Stimulated activated CD4-positive, alpha-beta T cell treated with anti-CD3 and anti-CD28 coated beads, Interleukin-12 subunit alpha, Interleukin-12 subunit beta, amount 100 ng/mL, for 24 hours (primary cell): ENCODE data around the gene MUC20.

ENCODE experiments used
- DNase-seq, 2 experiments: peaks; one replicate each; pipeline ENCODE4 v3.0.0-alpha.2; 2020; ENCODE audit warnings: low read depth in 2 of 2

The MUC20 gene

GRCh38 chr3:195755791-195756676 is 35.3 kb downstream of the MUC20 start:
- DNase-seq, result peak in 1 of 2 experiments; percentile 22

- DNase-seq, result no peak
These were observed 36.6 kb downstream of the MUC20 start for GRCh38 chr3:195757438-195757770.

DNA sequence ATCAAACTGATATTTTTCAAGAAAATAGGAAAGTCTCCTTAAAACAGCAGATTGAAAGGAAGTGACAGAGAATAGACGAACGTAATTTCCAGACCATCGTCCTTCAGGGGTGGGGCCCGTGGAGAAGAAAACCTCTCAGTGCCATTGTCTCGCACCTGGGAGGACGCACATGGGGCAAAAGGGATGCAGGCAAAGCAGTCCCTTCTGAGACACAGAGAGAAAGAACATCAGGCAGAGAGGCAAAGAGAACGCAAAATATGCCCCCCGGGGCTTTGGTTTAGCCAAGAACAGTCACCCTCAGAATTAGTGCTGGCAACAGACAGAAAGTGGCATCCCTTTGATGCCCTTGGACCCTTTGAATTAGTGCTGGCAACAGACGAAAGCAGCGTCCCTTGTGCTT is 37.0 kb downstream of the MUC20 start:
- DNase-seq, result no peak

GRCh38 chr3:195758721-195759353 is 38.1 kb downstream of the MUC20 start:
- no peak for DNase-seq

GRCh38 chr3:195760345-195761122 is 39.8 kb downstream of the MUC20 start:
- no peak for DNase-seq

DNA sequence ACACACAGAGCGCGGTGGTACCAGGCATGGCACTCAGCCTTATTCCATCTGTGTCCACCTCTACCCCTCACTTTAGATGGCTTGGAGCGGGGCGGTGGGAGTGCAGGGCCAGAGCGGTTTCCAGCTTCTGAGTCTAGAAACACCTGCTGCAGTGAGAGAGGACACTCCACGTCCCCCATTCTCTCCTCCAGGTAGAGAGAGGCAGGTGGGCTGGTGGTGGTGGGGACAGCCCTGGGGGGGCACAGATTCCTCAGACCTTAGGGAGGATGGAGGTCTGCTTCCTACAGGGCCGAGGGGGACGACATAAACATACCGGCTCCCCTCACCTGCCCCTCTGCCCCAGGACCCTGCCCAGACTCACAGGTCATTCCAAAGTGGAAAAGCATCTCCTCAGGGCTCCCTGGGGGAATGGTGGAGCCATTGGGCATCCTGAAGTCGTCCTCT is 40.4 kb downstream of the MUC20 start:
- no peak for DNase-seq

- DNase-seq, result no peak
These were observed 40.9 kb downstream of the MUC20 start for GRCh38 chr3:195761567-195762248.

DNA sequence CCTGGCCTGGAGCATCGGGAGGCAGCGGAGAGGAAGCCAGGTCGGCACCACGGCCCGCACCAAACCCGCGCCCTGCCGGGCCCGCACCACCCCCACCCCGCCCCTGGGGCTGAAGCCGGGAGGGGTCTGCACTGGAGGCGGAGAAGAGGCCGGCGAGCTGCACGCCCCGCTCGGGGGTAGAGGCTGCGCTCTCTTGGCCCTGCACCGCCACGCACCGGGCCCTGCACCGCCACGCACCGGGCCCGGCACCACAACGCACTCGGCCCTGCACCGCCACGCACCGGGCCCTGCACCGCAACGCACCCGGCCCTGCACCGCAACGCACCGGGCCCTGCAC is 41.4 kb downstream of the MUC20 start:
- DNase-seq, result no peak

DNA sequence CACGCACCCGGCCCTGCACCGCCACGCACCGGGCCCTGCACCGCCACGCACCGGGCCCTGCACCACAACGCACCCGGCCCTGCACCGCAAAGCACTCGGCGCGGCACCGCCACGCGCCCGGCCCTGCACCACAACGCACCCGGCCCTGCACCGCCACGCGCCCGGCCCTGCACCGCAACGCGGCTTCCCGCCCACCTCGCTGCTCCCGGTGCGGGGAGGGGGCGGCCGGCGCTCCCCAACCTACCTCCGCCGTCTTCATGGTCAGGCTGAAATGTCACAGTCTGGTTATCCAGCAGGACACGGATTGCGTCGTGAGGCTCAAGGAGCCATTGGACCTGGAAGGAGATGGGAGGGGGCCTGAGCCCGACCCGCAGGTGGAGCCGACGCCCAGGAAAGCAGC is 41.8 kb downstream of the MUC20 start:
- DNase-seq, result no peak

GRCh38 chr3:195763076-195763830 is 42.5 kb downstream of the MUC20 start:
- no peak for DNase-seq

DNA sequence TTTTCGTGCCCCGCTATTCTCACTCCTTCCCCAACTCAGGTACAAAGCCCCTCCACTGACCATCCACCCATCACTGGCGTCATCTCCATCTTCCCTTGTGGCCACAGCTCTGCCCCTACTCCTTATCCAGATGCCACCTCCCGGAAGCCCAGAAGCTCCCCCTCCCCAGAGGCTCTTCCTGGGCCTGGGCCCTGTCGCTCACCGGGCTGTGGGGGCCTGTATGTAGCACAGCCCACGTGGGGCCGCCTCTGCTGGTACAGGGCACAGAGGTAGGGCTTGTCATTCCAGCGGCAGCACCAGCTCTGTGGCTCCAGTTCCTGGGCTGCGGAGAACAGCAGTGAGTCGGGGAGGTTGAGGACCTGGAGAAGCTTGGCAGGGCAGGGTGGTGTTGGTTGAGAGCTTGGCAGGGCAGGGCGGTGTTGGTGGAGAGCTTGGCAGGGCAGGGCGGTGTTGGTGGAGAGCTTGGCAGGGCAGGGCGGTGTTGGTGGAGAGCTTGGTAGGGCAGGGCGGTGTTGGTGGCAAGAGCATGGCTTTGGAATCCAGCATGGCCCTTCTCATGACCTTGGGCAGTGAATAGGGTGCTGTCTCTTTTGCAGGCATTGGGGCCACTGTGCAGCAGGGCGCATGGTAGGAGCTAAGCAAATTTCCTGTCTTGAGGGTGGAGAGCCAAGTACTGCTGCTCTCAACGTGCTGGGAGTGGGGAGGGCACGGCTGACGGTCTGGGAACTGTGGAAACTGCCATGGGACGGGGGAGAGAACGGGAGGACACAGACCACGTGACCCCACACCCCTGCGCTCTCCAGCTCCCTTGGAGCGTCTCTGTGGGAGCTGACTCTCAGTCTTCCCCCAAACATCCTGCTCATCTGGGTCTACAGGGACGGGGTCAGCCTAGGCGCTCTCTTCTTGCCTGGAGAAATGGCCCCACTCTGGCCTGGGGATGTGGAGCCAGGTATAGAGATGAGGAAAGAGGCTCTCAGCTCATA is 43.4 kb downstream of the MUC20 start:
- DNase-seq, result no peak

GRCh38 chr3:195764961-195765706 is 44.4 kb downstream of the MUC20 start:
- DNase-seq, result no peak

GRCh38 chr3:195766671-195767070 is 45.9 kb downstream of the MUC20 start:
- no peak for DNase-seq

- no peak for DNase-seq
These were observed 47.0 kb downstream of the MUC20 start for GRCh38 chr3:195767792-195768191.

DNA sequence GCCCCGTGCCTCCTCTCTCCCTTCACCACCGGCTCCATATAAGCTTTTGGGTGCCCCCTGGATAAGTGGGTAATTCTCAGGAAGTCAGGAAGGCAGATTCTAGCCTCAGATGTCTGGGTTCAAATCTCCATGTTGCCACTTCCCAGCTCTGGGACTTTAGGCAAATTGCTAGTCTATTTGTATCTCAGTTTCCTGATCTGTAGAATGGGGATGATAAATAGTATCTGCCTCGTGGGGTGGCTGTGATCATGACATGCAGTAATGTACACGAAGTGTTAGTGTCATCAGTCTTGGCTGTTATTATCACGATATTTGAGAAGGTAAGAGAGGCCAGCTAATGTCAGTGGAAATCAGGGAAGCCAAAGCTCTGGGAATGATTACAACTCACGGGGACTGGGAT is 47.6 kb downstream of the MUC20 start:
- DNase-seq, result no peak

DNA sequence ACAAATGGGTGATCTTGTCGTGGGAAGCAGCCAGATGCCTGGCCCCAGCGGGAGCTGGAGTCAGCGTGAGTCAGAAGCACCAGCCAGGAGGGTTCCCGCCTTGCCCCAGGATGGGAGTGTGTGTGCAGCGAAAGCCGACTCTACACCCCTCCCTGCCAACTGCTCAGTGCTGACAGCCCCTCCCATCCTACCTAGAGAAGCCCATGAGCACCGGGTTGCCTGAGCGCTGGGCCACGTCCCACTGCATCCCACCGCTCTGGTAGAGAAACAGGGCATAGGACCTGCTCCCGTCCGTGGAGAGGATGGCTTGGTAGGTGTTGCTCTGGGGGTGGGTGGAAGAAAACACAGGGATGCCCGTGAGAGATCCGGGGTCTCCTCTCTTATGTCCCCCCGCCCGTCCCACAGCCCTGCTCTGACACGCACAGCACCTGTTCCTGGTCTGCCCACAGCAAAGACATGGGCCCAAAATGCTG is 48.1 kb downstream of the MUC20 start:
- DNase-seq, result no peak

DNA sequence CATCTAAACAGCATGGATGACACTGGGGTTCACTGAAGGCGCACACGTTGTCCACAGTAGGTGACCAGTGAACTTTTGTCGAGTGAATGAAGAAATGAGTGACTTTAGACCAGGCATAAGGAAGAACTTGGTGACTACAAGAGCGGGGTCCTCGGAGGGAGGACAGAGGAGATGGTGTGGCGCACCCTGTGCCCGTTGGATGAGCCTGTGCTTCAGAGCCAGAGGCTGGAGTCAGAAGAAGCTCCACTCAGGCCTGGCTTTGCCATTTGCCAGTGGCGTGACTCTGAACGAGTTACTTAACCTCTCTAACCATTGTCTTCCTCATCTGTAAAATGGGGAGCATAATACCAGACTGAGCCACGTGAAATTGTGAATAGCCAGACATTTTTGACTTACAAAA is 48.8 kb downstream of the MUC20 start:
- DNase-seq, result no peak

GRCh38 chr3:195770081-195770840 is 49.5 kb downstream of the MUC20 start:
- no peak for DNase-seq
